SU-DHL-6 (cell line): ENCODE data around the gene RPRD1B.

Source experiments
- H2AFZ ChIP-seq: fragments of 200-600 bp; sonication (generic); 2 replicates; pipeline ENCODE4 v1.6.1; 2014; ENCODE audit warnings: low read depth, mild to moderate bottlenecking, moderate library complexity, mixed read lengths, antibody characterized with exemption, low read length; ENCODE audit not compliant: severe bottlenecking
- H3F3A ChIP-seq: fragments of 200-600 bp; shearing (Covaris generic); 2 replicates; pipeline ENCODE4 v1.6.0; 2016; ENCODE audit warnings: antibody characterized with exemption, mild to moderate bottlenecking; ENCODE audit not compliant: insufficient read depth
- H3K27ac ChIP-seq: fragments of 200-600 bp; sonication (generic); 2 replicates; pipeline ENCODE4 v1.5.1; 2016; ENCODE audit warnings: low read depth, mild to moderate bottlenecking, low read length, moderate library complexity, mixed read lengths
- H3K27me3 ChIP-seq: fragments of 200-600 bp; sonication (generic), shearing (Covaris generic); 2 replicates; pipeline ENCODE4 v1.6.0; 2014; ENCODE audit warnings: mild to moderate bottlenecking, low read length
- H3K36me3 ChIP-seq: fragments of 200-600 bp; sonication (generic); 2 replicates; pipeline ENCODE4 v1.6.1; 2014; ENCODE audit warnings: mild to moderate bottlenecking, low read length, mixed read lengths
- H3K4me2 ChIP-seq: fragments of 300-600, 200-600 bp; shearing (Covaris generic), sonication (generic); 2 replicates; pipeline ENCODE4 v1.6.0; 2014; ENCODE audit warnings: low read length, low read depth, mild to moderate bottlenecking; ENCODE audit not compliant: poor library complexity, severe bottlenecking
- H3K4me3 ChIP-seq: fragments of 200-600 bp; sonication (generic); 2 replicates; pipeline ENCODE4 v1.5.1; 2014; ENCODE audit warnings: antibody characterized with exemption, low read length, mild to moderate bottlenecking, mixed read lengths; ENCODE audit not compliant: insufficient read depth, poor library complexity, severe bottlenecking
- H3K79me2 ChIP-seq: fragments of 200-600 bp; sonication (generic); 2 replicates; pipeline ENCODE4 v1.6.1; 2014; ENCODE audit warnings: mild to moderate bottlenecking, low read length, moderate library complexity; ENCODE audit not compliant: insufficient read depth
- H3K9ac ChIP-seq: fragments of 200-600 bp; sonication (generic); 2 replicates; pipeline ENCODE4 v1.7.0; 2014; ENCODE audit warnings: mild to moderate bottlenecking, low read length
- H3K9me2 ChIP-seq: fragments of 200-600 bp; sonication (generic); replicated peaks from 2 replicates; pipeline ENCODE4 v1.6.1; 2014; ENCODE audit warnings: low read length; ENCODE audit not compliant: insufficient read depth
- H3K9me3 ChIP-seq: fragments of 200-600 bp; sonication (generic); 2 replicates; pipeline ENCODE4 v1.6.1; 2014; ENCODE audit warnings: low read length, mixed read lengths; ENCODE audit not compliant: insufficient read depth
- H4K20me1 ChIP-seq: fragments of 200-600 bp; sonication (generic); 2 replicates; pipeline ENCODE4 v1.6.1; 2014; ENCODE audit warnings: low read depth, mild to moderate bottlenecking, antibody characterized with exemption, low read length, moderate library complexity, mixed read lengths
- CTCF ChIP-seq: fragments of 200-600 bp; sonication (generic); IDR thresholded peaks from one replicate; pipeline ENCODE4 v1.5.1; 2017; ENCODE audit warnings: antibody characterized with exemption, mild to moderate bottlenecking, low read length, moderate library complexity; ENCODE audit not compliant: insufficient read depth, poor library complexity, severe bottlenecking
- EZH2phosphoT487 ChIP-seq: fragments of 200-600 bp; sonication (generic), shearing (Covaris generic); conservative IDR thresholded peaks from 2 replicates; pipeline ENCODE4 v1.6.1; 2018; ENCODE audit warnings: mild to moderate bottlenecking, antibody characterized with exemption, low read length, moderate library complexity, mixed read lengths

RPRD1B gene

DNA sequence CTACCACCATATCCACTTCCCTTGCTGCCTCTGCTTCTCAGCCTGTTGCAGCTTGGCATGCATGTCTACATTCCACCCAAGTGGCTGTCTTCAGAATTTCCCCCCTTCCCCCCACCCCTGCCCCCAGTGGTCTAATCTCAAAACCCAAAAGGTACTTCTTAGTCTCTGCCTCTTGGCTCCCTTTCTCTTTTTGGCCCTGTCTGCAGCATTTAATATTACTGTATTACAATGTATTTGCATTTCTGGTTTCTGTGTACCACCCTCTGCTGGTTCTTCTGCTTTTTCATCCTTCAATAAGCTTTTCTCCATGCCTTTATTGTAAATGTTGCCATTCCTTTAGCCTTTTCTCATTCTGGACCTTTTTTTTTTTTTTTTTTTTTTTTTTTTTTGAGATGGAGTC, 43.0 kb downstream of the RPRD1B start:
- Histone ChIP-seq H3K27me3 (no peaks in the 10 kb centered on the region), H3K27ac (no peak overlapping the region), H3K9me3 (no peaks in the 10 kb centered on the region), H3K4me3 (no peak overlapping the region), H2AFZ (no peak overlapping the region), H3K9me2 (no peaks in the 10 kb centered on the region), H3K36me3 (peaks cover 21% of the 10 kb centered on the region), H3K79me2 (peaks cover 26% of the 10 kb centered on the region; the same call in 1 of the 2 replicates), H4K20me1 (peaks cover 3% of the 10 kb centered on the region; the same call in 1 of the 2 replicates), H3K4me2 (no peak overlapping the region), H3F3A (no peaks in the 10 kb centered on the region), H3K9ac (no peak overlapping the region)
- TF ChIP-seq CTCF = no peak
- no peak for TF ChIP-seq EZH2phosphoT487

- Histone ChIP-seq H3K9ac (no peak overlapping the region), H2AFZ (no peak overlapping the region), H3K27ac (no peak overlapping the region), H3K4me2 (no peak overlapping the region), H3K27me3 (no peaks in the 10 kb centered on the region), H3K9me2 (no peaks in the 10 kb centered on the region), H3K36me3 (peaks cover 19% of the 10 kb centered on the region), H4K20me1 (peaks cover 3% of the 10 kb centered on the region; the same call in 1 of the 2 replicates), H3F3A (no peaks in the 10 kb centered on the region), H3K79me2 (peaks cover 30% of the 10 kb centered on the region; the same call in 1 of the 2 replicates), H3K9me3 (no peaks in the 10 kb centered on the region), H3K4me3 (no peak overlapping the region)
- TF ChIP-seq CTCF = no peak
- TF ChIP-seq EZH2phosphoT487 = no peak
Measured at GRCh38 chr20:38078084-38078483, 44.5 kb downstream of the RPRD1B start.

DNA sequence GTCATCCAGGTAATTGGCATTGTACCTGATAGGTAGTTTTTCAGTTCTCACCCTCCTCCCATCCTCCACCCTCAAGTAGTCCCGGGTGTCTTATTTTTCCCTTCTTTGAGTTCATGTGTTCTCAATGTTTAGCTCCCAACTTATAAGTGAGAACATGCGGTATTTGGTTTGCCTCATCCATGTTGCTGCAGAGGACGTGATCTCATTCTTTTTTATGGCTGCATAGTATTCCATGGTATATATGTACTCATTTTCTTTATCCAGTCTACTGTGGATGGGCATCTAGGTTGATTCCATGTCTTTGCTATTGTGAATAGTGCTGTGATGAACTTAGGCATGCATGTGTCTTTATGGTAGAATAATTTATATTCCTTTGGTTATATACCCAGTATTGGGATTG, 45.8 kb downstream of the RPRD1B start:
- Histone ChIP-seq H3K4me2 (no peak overlapping the region), H3F3A (no peaks in the 10 kb centered on the region), H2AFZ (no peak overlapping the region), H3K9me3 (no peaks in the 10 kb centered on the region), H3K4me3 (no peak overlapping the region), H3K27ac (no peak overlapping the region), H3K9ac (no peak overlapping the region), H3K9me2 (no peaks in the 10 kb centered on the region), H3K27me3 (no peaks in the 10 kb centered on the region), H4K20me1 (peaks cover 3% of the 10 kb centered on the region; the same call in 1 of the 2 replicates), H3K79me2 (peaks cover 26% of the 10 kb centered on the region; the same call in 1 of the 2 replicates), H3K36me3 (peaks cover 19% of the 10 kb centered on the region)
- TF ChIP-seq EZH2phosphoT487 (no peak), CTCF (no peak)
